GM19455 (cell line): ENCODE data around the gene NEGR1.
A peak's percentile ranks its signal among the peaks of the same experiment; 100 is the strongest.
"Not testable (repeated sequence)": the region's sequence is repeated elsewhere in the genome, so short reads cannot be mapped to it uniquely, and the experiment has no call there.

Source experiments
- ATAC-seq: cut with Tn5 transposase; IDR thresholded peaks from one replicate; pipeline ENCODE4 v1.9.1; 2021; ENCODE audit not compliant: unreplicated experiment

The NEGR1 gene

GRCh38 chr1:72282271-72283021 lies at the start of gene NEGR1:
Gene NEGR1, minus strand, starts transcription at chr1:72282539.
- peak; percentile 67 for ATAC-seq

- no peak for ATAC-seq
These were observed 44.2 kb upstream of the NEGR1 start for GRCh38 chr1:72326494-72326893.

- ATAC-seq, result no peak
These were observed 42.1 kb upstream of the NEGR1 start for GRCh38 chr1:72324451-72324850.

- ATAC-seq, result no peak
These were observed 40.6 kb upstream of the NEGR1 start for GRCh38 chr1:72322910-72323309.

GRCh38 chr1:72296501-72296900 lies 14.2 kb upstream of the NEGR1 start:
- ATAC-seq, result no peak

- ATAC-seq, result no peak
These were observed 6.5 kb upstream of the NEGR1 start for GRCh38 chr1:72288886-72289285.

GRCh38 chr1:72286401-72286800 lies 4.1 kb upstream of the NEGR1 start:
- ATAC-seq, result no peak

GRCh38 chr1:72285074-72285425 lies 2.7 kb upstream of the NEGR1 start:
- ATAC-seq, result no peak

GRCh38 chr1:72284348-72285073 lies 2.2 kb upstream of the NEGR1 start:
- ATAC-seq, result peak; percentile 59

- ATAC-seq, result no peak
These were observed 1.7 kb upstream of the NEGR1 start for GRCh38 chr1:72284084-72284347.

GRCh38 chr1:72283307-72284083 lies 1.2 kb upstream of the NEGR1 start:
- ATAC-seq, result no peak

- peak; percentile 5 for ATAC-seq
These were observed 625 bp upstream of the NEGR1 start for GRCh38 chr1:72283022-72283306.

- no peak for ATAC-seq
These were observed 585 bp downstream of the NEGR1 start for GRCh38 chr1:72281637-72282270.

GRCh38 chr1:72281144-72281543 lies 1.2 kb downstream of the NEGR1 start:
- no peak for ATAC-seq

- ATAC-seq, result no peak
These were observed 1.6 kb downstream of the NEGR1 start for GRCh38 chr1:72280711-72281110.

- no peak for ATAC-seq
These were observed 2.2 kb downstream of the NEGR1 start for GRCh38 chr1:72280131-72280530.

- ATAC-seq, result no peak
These were observed 3.9 kb downstream of the NEGR1 start for GRCh38 chr1:72278461-72278860.

- ATAC-seq, result no peak
These were observed 10.7 kb downstream of the NEGR1 start for GRCh38 chr1:72271555-72272085.

- ATAC-seq, result no peak
These were observed 19.6 kb downstream of the NEGR1 start for GRCh38 chr1:72262735-72263134.

- ATAC-seq, result no peak
These were observed 29.2 kb downstream of the NEGR1 start for GRCh38 chr1:72253132-72253531.

- ATAC-seq, result no peak
These were observed 40.9 kb downstream of the NEGR1 start for GRCh38 chr1:72241397-72241796.

- ATAC-seq, result not testable (repeated sequence)
These were observed 46.4 kb downstream of the NEGR1 start for GRCh38 chr1:72235931-72236330.
